DMS 273 treated with DMSO at 0.1 percent for 48 hours (cell line): ENCODE measurements around the gene EMILIN1.
"Not testable (repeated sequence)": the region's sequence is repeated elsewhere in the genome, so short reads cannot be mapped to it uniquely, and the experiment has no call there.

Experiments
- DNase-seq: peaks from one replicate; lab custom pipeline; 2025; lab: John Stamatoyannopoulos, UW

The EMILIN1 gene

GRCh38 chr2:27094353-27094984 lies 16.1 kb downstream of the EMILIN1 start:
- DNase-seq, result no peak

- DNase-seq, result no peak
Observed at GRCh38 chr2:27095427-27095744, 17.0 kb downstream of the EMILIN1 start.

- peak; percentile 73 for DNase-seq
Observed at GRCh38 chr2:27095745-27096651, 17.6 kb downstream of the EMILIN1 start.

- no peak for DNase-seq
Observed at GRCh38 chr2:27096748-27097297, 18.4 kb downstream of the EMILIN1 start.

GRCh38 chr2:27097341-27097740 lies 18.9 kb downstream of the EMILIN1 start:
- DNase-seq, result no peak

- DNase-seq, result no peak
Observed at GRCh38 chr2:27099334-27099955, 21.0 kb downstream of the EMILIN1 start.

GRCh38 chr2:27100036-27100435 lies 21.6 kb downstream of the EMILIN1 start:
- no peak for DNase-seq

- DNase-seq, result no peak
Observed at GRCh38 chr2:27102329-27102728, 23.9 kb downstream of the EMILIN1 start.

GRCh38 chr2:27105981-27106380 lies 27.6 kb downstream of the EMILIN1 start:
- DNase-seq, result no peak

GRCh38 chr2:27108221-27108620 lies 29.8 kb downstream of the EMILIN1 start:
- DNase-seq, result no peak

GRCh38 chr2:27109083-27109482 lies 30.7 kb downstream of the EMILIN1 start:
- no peak for DNase-seq

- not testable (repeated sequence) for DNase-seq
Observed at GRCh38 chr2:27110603-27111352, 32.4 kb downstream of the EMILIN1 start.

GRCh38 chr2:27111392-27112078 lies 33.1 kb downstream of the EMILIN1 start:
- not testable (repeated sequence) for DNase-seq

GRCh38 chr2:27115519-27115918 lies 37.1 kb downstream of the EMILIN1 start:
- no peak for DNase-seq

GRCh38 chr2:27117995-27118524 lies 39.6 kb downstream of the EMILIN1 start:
- no peak for DNase-seq

GRCh38 chr2:27118525-27119329 lies 40.3 kb downstream of the EMILIN1 start, which contains the start of gene CGREF1:
CGREF1 (minus strand) TSS chr2:27119128; CDS start chr2:27104366, 14,762 bp downstream.
- no peak for DNase-seq

- not testable (repeated sequence) for DNase-seq
Observed at GRCh38 chr2:27119330-27119670, 40.9 kb downstream of the EMILIN1 start.

GRCh38 chr2:27121906-27122305 lies 43.5 kb downstream of the EMILIN1 start:
- no peak for DNase-seq

GRCh38 chr2:27122791-27123190 lies 44.4 kb downstream of the EMILIN1 start:
- no peak for DNase-seq
